GM18909 (cell line): ENCODE data around the gene NT5DC4.

Experiments
- ATAC-seq: cut with Tn5 transposase; IDR thresholded peaks from one replicate; pipeline ENCODE4 v1.9.1; 2021; ENCODE audit warnings: mild to moderate bottlenecking; ENCODE audit not compliant: unreplicated experiment, poor library complexity

NT5DC4 gene

DNA sequence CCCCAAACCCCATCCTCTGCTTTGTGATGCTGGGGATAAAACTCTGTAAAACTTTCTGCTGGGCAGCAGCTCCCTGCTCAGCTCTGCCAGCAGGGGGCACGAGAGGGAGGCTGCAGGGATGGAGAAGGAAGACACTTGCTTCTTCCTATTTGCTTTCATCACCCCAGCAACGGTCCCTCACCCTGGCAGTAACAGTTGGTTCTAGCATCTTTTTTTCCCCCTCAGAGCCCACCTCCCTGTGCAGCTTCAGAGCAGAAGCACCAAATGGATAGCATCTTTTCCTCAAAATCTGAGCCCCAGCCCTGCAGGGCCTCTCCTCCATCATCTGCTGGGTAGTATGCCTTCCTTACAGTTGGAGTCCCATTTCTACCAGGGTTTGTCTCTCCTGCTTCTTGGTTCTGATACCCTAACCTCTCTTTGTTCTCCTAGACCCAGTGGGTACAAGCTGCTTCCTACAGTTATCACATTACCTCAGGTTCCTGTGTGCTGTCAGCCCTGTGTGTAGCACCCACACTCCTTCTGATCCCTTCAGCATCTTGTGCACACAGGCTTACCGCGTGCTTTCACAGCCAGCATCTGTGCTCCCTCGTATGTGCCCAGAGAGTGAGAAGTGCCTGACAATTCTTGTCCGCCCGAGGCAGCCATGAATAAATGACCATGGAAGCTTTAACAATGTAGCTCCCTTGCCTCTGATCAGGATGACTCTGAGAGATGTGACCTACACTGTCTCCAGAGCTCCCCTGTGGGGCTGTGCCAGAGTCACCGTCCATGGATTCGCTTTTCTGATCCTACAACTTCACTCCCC is 29.1 kb downstream of the NT5DC4 start:
- ATAC-seq: peak; percentile 81

GRCh38 chr2:112750560-112750843 is 29.7 kb downstream of the NT5DC4 start:
- ATAC-seq: no peak

GRCh38 chr2:112751451-112752197 is 30.8 kb downstream of the NT5DC4 start:
- no peak for ATAC-seq

DNA sequence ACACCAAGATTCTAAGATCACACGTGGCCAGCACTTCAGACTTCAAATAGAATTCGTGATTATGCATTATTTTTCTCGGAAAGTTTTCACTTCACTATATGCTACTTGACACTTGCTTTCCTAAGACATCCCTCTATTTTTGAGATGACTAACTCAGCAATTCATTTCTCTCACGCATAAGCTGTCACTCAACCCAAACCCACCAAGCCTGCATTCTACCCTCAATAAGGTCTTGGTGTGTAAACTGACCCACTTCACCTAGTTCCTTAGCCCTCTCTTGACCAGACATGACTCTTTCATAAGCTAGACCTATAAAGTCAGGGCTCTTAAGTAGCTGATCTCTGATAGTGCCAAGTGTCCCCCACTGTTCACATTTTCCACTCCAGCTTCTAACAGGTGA is 31.8 kb downstream of the NT5DC4 start:
- no peak for ATAC-seq

- ATAC-seq: no peak
These were observed 33.7 kb downstream of the NT5DC4 start for GRCh38 chr2:112754564-112754963.

DNA sequence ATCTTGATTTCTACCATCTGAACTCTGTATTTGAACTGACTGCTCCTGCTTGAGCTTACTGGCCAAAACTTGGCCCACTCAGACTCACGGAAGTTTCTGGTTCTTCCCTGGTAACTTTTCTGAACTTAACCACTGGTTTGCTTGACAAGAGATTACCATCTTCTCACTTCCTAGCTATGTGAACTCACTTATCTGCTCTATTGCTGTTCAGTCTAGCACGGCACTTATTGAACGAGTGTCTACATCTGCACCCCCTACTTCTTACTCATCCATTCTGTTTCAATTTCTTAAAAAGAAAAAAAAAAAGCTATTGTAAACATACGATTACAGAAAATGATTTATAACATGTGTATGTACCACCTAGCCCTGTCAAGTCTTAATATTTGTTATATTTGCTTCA is 34.6 kb downstream of the NT5DC4 start:
- ATAC-seq: no peak

- no peak for ATAC-seq
These were observed 35.4 kb downstream of the NT5DC4 start for GRCh38 chr2:112756207-112756606.

- ATAC-seq: no peak
These were observed 36.4 kb downstream of the NT5DC4 start for GRCh38 chr2:112757265-112757664.

- ATAC-seq: no peak
These were observed 37.9 kb downstream of the NT5DC4 start for GRCh38 chr2:112758711-112759110.

- no peak for ATAC-seq
These were observed 39.3 kb downstream of the NT5DC4 start for GRCh38 chr2:112760149-112760548.

DNA sequence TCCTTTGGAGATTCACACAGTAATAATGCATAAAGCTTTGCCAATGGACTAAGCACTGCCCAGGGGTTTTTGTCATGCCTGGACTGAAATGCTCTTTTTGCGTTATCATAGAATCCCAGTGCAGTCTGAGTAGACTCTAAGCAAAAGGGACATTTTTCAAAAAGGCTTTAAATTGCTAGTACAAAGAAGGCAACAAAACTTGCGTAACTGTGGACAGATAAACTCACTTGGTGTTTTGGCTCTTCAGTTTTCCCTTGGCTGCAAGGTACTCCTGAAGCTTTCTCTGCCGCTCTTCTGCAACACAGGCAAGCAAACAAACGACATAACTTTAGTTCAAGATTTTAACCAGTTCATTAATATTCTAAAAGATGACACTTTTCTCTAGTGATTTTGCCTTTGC is 41.5 kb downstream of the NT5DC4 start:
- no peak for ATAC-seq

- peak; percentile 98 for ATAC-seq
These were observed 43.5 kb downstream of the NT5DC4 start, which contains the start of gene CKAP2L for GRCh38 chr2:112764071-112765044. Gene CKAP2L (minus strand): TSS chr2:112764609. CDS start chr2:112764598, 11 bp downstream.

DNA sequence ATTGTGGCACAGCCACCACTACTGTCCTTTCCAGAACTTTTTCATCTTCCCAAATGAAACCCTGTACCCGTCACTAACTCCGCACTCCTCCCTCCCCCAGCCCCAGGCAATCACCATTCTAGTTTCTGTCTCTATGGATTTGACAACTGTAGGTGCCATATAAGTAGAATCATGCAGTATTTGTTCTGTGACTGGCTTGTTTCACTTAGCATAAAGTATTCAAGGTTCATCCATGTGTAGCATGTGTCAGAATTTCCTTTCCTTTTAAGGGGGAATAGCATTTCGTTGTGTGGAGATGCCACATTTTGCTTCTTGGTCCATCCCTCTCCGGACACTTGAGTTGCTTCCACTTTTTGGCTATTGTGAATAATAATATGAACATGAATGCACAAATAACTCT is 44.4 kb downstream of the NT5DC4 start:
- no peak for ATAC-seq

GRCh38 chr2:112767693-112768330 is 47.0 kb downstream of the NT5DC4 start:
- no peak for ATAC-seq

- ATAC-seq: no peak
These were observed 47.6 kb downstream of the NT5DC4 start for GRCh38 chr2:112768432-112768831.

DNA sequence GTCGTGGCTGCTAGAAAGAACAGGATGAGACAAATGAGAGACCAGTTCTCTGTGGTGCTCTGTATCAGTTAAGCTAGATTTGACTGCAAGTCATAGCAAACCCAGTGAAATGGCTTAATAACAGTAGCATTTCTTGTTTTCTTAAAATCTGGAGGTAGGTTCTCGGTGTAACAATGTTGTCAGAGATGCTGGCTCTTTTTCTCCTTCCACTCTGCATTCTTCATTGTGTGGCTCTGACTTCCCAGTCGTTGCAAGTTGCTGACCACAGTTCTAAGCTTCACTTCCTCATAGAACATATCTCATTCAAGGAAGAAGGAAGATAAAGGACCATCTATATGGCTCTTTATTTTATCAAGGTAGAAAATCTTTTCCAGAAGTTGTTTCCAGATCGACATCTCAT is 51.5 kb downstream of the NT5DC4 start:
- ATAC-seq: no peak

GRCh38 chr2:112772911-112773475 is 52.2 kb downstream of the NT5DC4 start:
- no peak for ATAC-seq

- ATAC-seq: no peak
These were observed 52.7 kb downstream of the NT5DC4 start for GRCh38 chr2:112773556-112773955.

GRCh38 chr2:112774536-112775285 is 53.9 kb downstream of the NT5DC4 start:
- ATAC-seq: no peak
